Testis (tissue), 2 donors: ENCODE data around the gene USP51.
"Not testable (repeated sequence)": the region's sequence is repeated elsewhere in the genome, so short reads cannot be mapped to it uniquely, and the experiment has no call there.

Experiments
- CTCF ChIP-seq, 3 experiments: fragments of 450-650 bp in 2 of 3; fragments of 200-600 bp in 1 of 3; sonication (generic) in 1 of 3; IDR thresholded peaks; one replicate each; pipeline ENCODE4 v1.5.1; 2016 to 2019; ENCODE audit warnings: antibody characterized with exemption in 3 of 3, mild to moderate bottlenecking in 2 of 3, moderate library complexity in 1 of 3
- POLR2A ChIP-seq: fragments of 450-650 bp; IDR thresholded peaks from one replicate; pipeline ENCODE4 v1.6.1; 2017; ENCODE audit warnings: antibody characterized with exemption, mild to moderate bottlenecking, moderate library complexity

GRCh38 chrX:55507699-55508098, 18.1 kb upstream of the USP51 start:
- not testable (repeated sequence) for TF ChIP-seq POLR2A; CTCF (IDR thresholded peaks at IDR 0.05)
